C4-2B (cell line): Measurements from ENCODE around the gene MSL2.

Source experiments
- ZFX ChIP-seq: fragments of 450-650 bp; IDR thresholded peaks from 2 replicates; pipeline ENCODE4 v1.6.1; 2017
- TF ChIP-seq, protein P1 (sequence below): fragments of 450-650 bp; conservative IDR thresholded peaks from 2 replicates; pipeline ENCODE4 v1.5.1; 2017; ENCODE audit warnings: mild to moderate bottlenecking

DNA sequence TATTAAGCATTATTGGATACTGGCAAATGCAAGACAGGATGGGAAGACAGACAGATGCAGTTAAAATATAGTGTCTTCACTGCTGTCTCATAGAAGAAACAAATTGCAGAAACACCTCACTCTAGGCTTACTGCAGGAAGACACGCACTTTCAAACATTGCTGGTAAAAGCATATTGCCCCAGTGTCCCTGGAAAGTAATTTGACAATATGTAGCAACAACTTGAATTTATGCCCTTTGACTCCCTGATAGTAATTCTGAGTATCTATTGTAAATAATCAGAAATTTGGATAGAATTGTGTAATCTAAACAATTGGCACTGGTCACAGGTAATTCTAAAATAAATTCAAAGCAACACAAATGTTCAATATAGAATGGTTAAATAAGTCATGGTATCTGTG lies 62.0 kb downstream of the MSL2 start:
- TF ChIP-seq, protein P1, sequence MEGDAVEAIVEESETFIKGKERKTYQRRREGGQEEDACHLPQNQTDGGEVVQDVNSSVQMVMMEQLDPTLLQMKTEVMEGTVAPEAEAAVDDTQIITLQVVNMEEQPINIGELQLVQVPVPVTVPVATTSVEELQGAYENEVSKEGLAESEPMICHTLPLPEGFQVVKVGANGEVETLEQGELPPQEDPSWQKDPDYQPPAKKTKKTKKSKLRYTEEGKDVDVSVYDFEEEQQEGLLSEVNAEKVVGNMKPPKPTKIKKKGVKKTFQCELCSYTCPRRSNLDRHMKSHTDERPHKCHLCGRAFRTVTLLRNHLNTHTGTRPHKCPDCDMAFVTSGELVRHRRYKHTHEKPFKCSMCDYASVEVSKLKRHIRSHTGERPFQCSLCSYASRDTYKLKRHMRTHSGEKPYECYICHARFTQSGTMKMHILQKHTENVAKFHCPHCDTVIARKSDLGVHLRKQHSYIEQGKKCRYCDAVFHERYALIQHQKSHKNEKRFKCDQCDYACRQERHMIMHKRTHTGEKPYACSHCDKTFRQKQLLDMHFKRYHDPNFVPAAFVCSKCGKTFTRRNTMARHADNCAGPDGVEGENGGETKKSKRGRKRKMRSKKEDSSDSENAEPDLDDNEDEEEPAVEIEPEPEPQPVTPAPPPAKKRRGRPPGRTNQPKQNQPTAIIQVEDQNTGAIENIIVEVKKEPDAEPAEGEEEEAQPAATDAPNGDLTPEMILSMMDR, result no peak
- no peak for TF ChIP-seq ZFX
